Natural killer cell (primary cell): Measurements from ENCODE around the gene CHD8. TPM values are rescaled to one million over a fixed set of nuclear protein-coding genes. Genes with fewer than 3 reads are reported as not detected.

Experiments
- ATAC-seq, 3 donors: fragments of 150-1000 bp in 2 of 3; fragments of 200-7000 bp in 1 of 3; cut with Tn5 transposase; 1 replicate in 1 of 3; 2 replicates in 2 of 3; pipeline ENCODE4 v1.10.0; 2021; ENCODE audit warnings: mild to moderate bottlenecking in 2 of 3, moderate library complexity in 2 of 3
- DNase-seq, 2 donors: peaks; one replicate each; pipeline versions ENCODE4 v3.0.0 to v3.0.0-alpha.2; 2013 to 2021; ENCODE audit warnings: mixed read lengths in 1 of 2
- H3K27ac ChIP-seq: one replicate; pipeline ENCODE4 v1.5.1; 2013; ENCODE audit warnings: mild to moderate bottlenecking, low read length
- H3K27me3 ChIP-seq: one replicate; pipeline ENCODE4 v1.6.1; 2013; ENCODE audit warnings: low read length; ENCODE audit not compliant: control insufficient read depth, insufficient read depth
- H3K36me3 ChIP-seq: one replicate; pipeline ENCODE4 v1.6.1; 2013; ENCODE audit warnings: low read length; ENCODE audit not compliant: control insufficient read depth, insufficient read depth
- H3K4me1 ChIP-seq: one replicate; pipeline ENCODE4 v1.6.1; 2013; ENCODE audit warnings: low read length; ENCODE audit not compliant: control insufficient read depth, insufficient read depth
- H3K4me3 ChIP-seq: one replicate; pipeline ENCODE4 v1.5.1; 2013; ENCODE audit warnings: low read length
- H3K9me3 ChIP-seq: one replicate; pipeline ENCODE4 v1.6.1; 2013; ENCODE audit warnings: low read length; ENCODE audit not compliant: control insufficient read depth, insufficient read depth
- H3K27ac Mint-ChIP-seq, 2 donors: one replicate each; pipeline ENCODE4 v1.8.0; 2022; ENCODE audit warnings: mild to moderate bottlenecking in 2 of 2, mixed read lengths in 2 of 2, moderate library complexity in 1 of 2
- H3K27me3 Mint-ChIP-seq, 2 donors: one replicate each; pipeline ENCODE4 v1.8.0; 2022; ENCODE audit warnings: low read depth in 2 of 2, mixed read lengths in 2 of 2
- H3K36me3 Mint-ChIP-seq: one replicate; pipeline ENCODE4 v1.8.0; 2022; ENCODE audit warnings: mixed read lengths
- H3K4me1 Mint-ChIP-seq, 2 donors: one replicate each; pipeline ENCODE4 v1.8.0; 2022; ENCODE audit warnings: mixed read lengths in 2 of 2
- H3K4me3 Mint-ChIP-seq: one replicate; pipeline ENCODE4 v1.8.0; 2022; ENCODE audit warnings: mild to moderate bottlenecking, moderate library complexity, mixed read lengths
- H3K9me3 Mint-ChIP-seq, 2 donors: one replicate each; pipeline ENCODE4 v1.8.0; 2022; ENCODE audit warnings: mixed read lengths in 2 of 2
- WGBS: methylation state at CpG from one replicate; pipeline ENCODE4 v1.1.7; 2013; ENCODE audit warnings: missing lambda C conversion rate; ENCODE audit not compliant: insufficient coverage; 5-methylcytosine and 5-hydroxymethylcytosine counted together
- intact Hi-C: fragments of 100-400 bp; cut with micrococcal nuclease; formaldehyde crosslinking; loops from one replicate; pipeline ENCODE4 v1.14.2; 2022
- total RNA-seq, 4 donors: library from RNA; stranded (reverse); fragments of 120-200 nt in 1 of 4; gene quantifications; one replicate each; pipeline versions ENCODE4 v1.2.3 to v1.2.4, GENCODE V29; 2013 to 2022
- TF ChIP-seq, protein P1 (sequence below): fragments of 200-600 bp; IDR thresholded peaks from one replicate; pipeline ENCODE4 v1.8.0; 2022; ENCODE audit warnings: antibody characterized with exemption

CHD8 gene
- total RNA-seq, 3 donors from 2014 or later (not counting 1 experiment from before 2014, with no cell fraction given): 150 to 167 (median 162) TPM

GRCh38 chr14:21476523-21476924 is 20.6 kb upstream of the CHD8 start:
- H3K9me3 Mint-ChIP-seq: no peaks in the 10 kb centered on the region
- H3K4me3 Mint-ChIP-seq: peak overlapping the region; percentile 98
- no peaks in the 10 kb centered on the region for H3K27me3 Mint-ChIP-seq
- H3K27ac Mint-ChIP-seq: peak overlapping the region; percentile 96 to 97
- H3K4me1 Mint-ChIP-seq: peaks cover 35 to 38% of the 10 kb centered on the region in 2 donors
- under 1% methylated on average over 27 of the region's 27 CpGs for WGBS
- TF ChIP-seq, protein P1, sequence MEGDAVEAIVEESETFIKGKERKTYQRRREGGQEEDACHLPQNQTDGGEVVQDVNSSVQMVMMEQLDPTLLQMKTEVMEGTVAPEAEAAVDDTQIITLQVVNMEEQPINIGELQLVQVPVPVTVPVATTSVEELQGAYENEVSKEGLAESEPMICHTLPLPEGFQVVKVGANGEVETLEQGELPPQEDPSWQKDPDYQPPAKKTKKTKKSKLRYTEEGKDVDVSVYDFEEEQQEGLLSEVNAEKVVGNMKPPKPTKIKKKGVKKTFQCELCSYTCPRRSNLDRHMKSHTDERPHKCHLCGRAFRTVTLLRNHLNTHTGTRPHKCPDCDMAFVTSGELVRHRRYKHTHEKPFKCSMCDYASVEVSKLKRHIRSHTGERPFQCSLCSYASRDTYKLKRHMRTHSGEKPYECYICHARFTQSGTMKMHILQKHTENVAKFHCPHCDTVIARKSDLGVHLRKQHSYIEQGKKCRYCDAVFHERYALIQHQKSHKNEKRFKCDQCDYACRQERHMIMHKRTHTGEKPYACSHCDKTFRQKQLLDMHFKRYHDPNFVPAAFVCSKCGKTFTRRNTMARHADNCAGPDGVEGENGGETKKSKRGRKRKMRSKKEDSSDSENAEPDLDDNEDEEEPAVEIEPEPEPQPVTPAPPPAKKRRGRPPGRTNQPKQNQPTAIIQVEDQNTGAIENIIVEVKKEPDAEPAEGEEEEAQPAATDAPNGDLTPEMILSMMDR: no peak
- Histone ChIP-seq H3K4me3 (peak overlapping the region; percentile 80), H3K4me1 (peaks cover 9% of the 10 kb centered on the region), H3K36me3 (peaks cover 23% of the 10 kb centered on the region), H3K27ac (peak overlapping the region; percentile 73), H3K9me3 (no peaks in the 10 kb centered on the region), H3K27me3 (no peaks in the 10 kb centered on the region)
- peaks cover 11% of the 10 kb centered on the region for H3K36me3 Mint-ChIP-seq
- ATAC-seq: peak; percentile 53 to 62 (median 55)
- intact Hi-C loops: no loop called here
- peak in 1 of 2 donors; percentile 68 for DNase-seq

GRCh38 chr14:21475767-21476522 is 20.0 kb upstream of the CHD8 start:
- 84% methylated on average over 4 of the region's 10 CpGs for WGBS

GRCh38 chr14:21467616-21468015 is 11.7 kb upstream of the CHD8 start:
- WGBS: no CpG with 5 or more reads among the region's 1 CpG
- DNase-seq (no peak), ATAC-seq (no peak)
- H3K27ac ChIP-seq: no peak overlapping the region
- intact Hi-C loops: no loop called here
- H3K4me3 ChIP-seq: no peak overlapping the region
- peaks cover 56% of the 10 kb centered on the region for H3K36me3 ChIP-seq
- H3K9me3 Mint-ChIP-seq: no peaks in the 10 kb centered on the region
- H3K4me3 Mint-ChIP-seq: no peak overlapping the region
- TF ChIP-seq, protein P1: no peak
- no peaks in the 10 kb centered on the region for H3K27me3 ChIP-seq
- peaks cover 8% of the 10 kb centered on the region for H3K36me3 Mint-ChIP-seq
- H3K4me1 Mint-ChIP-seq: peaks cover 0 to 5% of the 10 kb centered on the region in 2 donors
- H3K27ac Mint-ChIP-seq: no peak overlapping the region
- no peaks in the 10 kb centered on the region for H3K27me3 Mint-ChIP-seq
- H3K4me1 ChIP-seq: no peaks in the 10 kb centered on the region
- no peaks in the 10 kb centered on the region for H3K9me3 ChIP-seq

More at GRCh38 chr14:21475767-21476522, 20.0 kb upstream of the CHD8 start:
- Histone ChIP-seq H3K27ac (peak overlapping the region; percentile 73), H3K27me3 (no peaks in the 10 kb centered on the region), H3K9me3 (no peaks in the 10 kb centered on the region), H3K4me1 (peaks cover 9% of the 10 kb centered on the region), H3K36me3 (peaks cover 21% of the 10 kb centered on the region), H3K4me3 (peak overlapping the region; percentile 80)
- Mint-ChIP-seq H3K4me1 (peaks cover 35 to 37% of the 10 kb centered on the region in 2 donors), H3K9me3 (no peaks in the 10 kb centered on the region), H3K4me3 (peak overlapping the region; percentile 98), H3K36me3 (peaks cover 11% of the 10 kb centered on the region), H3K27ac (peak overlapping the region; percentile 96 to 97), H3K27me3 (no peaks in the 10 kb centered on the region)
- no peak for ATAC-seq
- no peak for DNase-seq
- TF ChIP-seq, protein P1: no peak
- intact Hi-C loops: no loop called here
